Endometrium (tissue), 2 donors: ENCODE results near the gene RNF115.
"Not testable (repeated sequence)": the region's sequence is repeated elsewhere in the genome, so short reads cannot be mapped to it uniquely, and the experiment has no call there.

Experiments
- FAIRE-seq: peaks from 2 replicates; lab custom pipeline; 2012; peaks lifted over from hg19 to GRCh38; lab: Jason Lieb, UNC
- donor health status: control.
- donor health status: control.

The RNF115 gene

DNA sequence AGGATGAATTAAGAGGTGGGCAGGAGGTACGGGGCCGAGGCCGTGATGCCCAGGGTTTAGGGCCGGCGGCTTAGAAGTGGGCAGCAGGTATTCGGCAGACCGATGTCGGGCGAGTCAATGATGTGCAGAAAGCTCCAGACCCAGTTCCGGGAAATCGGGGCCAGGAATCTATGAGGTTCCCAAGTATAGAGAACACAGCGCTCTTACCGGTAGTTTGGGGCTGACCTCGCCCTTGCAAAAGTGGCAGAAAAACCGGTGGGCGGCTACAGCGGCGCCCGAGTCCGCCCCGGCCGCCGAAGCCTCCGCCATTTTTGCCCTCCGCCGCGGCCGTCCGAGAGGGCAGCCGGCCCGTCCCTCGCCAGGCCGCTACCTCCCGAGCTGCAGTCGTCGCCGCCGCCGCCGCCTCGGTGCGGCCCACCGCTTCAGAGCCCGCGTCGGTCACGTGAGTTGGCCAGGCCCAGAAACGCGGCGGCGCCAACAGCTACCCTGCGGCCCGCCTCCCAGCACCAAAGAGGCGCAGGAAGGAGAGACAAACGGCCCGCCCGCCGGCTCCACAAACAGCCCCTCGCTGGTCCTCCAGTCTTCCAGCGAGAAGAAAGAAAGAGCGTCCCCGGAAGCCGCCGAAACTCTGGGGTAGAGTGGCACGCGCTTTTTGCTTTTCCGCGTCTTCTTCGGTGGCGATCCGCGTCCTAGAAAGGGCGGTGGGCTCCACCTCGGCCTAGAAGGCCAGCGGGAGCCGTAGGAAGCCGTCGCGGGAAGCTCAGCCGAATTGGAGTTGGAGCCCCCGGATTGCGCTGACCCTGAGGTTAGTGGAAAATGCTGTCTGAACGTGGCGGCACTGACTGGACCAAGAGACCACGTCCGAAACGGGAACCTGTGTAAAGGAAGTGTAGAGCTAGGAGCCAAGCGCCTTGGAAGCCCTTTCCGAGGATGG lies at the start of gene RNF115, which contains the start of gene POLR3C:
Gene RNF115 (minus strand): TSS at position 531 of the 934 bp plus-strand sequence. CDS start 222 bp downstream, at position 309.
Gene POLR3C (plus strand): TSS at position 636 of the 934 bp plus-strand sequence. CDS start 1,577 bp downstream, outside the sequence.
- no peak for FAIRE-seq

DNA sequence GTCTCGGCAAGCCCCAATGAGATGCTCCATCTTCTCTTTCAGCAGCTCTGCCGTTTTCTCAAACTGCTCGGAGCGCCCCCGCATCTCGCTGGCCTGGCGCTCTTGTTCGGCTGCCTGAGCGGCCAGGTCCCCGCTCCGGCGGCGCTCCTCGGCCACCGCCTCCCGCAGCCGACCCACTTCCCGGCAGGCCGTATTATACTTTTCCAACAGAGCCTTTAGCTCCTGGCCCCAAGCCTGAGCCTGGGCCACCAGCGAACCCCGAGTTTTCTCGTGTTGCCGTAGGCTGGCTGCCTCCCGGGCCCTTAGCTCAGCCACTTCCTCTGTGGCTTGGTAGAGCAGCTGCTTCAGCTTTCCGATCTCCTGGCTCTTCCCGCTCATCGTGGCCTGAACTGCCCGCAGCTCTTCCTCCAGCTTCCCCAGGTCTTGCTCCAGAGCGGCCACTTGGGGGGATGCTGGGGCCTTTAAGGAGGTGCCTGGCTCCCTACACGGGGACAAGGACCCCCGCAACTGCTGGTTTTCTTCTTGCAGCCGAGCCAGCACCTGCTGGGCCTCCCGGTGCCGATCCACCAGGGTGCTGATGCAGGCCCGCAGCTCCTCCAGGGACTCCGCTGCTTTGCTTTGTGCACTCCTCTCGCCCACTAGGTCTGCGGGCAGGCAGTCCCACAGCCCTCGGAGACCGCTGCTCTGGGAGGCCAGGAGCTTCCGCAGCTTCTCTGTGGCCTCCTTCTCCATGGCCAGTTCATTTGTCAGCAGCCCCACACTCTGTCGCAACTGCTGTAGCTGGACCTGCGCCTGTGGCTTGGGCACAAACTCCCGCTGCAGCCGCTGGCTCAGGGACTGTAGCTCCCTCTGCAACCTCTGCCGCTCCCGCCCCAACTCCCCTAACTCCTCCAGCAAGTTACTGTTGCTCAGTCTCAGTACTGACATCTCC lies 48.4 kb upstream of the RNF115 start:
- FAIRE-seq, result no peak

DNA sequence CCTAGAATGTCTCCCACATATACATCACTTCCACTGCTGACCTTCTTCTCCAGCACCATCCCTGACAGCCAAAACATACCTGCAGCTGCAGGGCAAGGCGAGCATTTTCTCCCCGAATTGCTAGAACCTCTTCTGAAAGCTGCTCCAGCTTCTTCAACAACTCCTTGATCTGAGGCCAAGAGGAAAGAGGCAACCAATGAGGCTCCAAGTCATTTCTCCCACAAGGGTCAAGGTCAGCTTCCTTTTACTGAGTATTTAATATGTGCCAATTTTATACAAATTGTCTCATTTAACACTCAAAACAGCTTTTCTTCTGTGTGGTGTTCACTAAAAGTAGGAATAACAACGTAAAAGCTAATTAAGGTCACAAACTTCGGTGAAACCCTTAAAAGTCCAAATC lies 44.3 kb upstream of the RNF115 start:
- FAIRE-seq, result no peak

DNA sequence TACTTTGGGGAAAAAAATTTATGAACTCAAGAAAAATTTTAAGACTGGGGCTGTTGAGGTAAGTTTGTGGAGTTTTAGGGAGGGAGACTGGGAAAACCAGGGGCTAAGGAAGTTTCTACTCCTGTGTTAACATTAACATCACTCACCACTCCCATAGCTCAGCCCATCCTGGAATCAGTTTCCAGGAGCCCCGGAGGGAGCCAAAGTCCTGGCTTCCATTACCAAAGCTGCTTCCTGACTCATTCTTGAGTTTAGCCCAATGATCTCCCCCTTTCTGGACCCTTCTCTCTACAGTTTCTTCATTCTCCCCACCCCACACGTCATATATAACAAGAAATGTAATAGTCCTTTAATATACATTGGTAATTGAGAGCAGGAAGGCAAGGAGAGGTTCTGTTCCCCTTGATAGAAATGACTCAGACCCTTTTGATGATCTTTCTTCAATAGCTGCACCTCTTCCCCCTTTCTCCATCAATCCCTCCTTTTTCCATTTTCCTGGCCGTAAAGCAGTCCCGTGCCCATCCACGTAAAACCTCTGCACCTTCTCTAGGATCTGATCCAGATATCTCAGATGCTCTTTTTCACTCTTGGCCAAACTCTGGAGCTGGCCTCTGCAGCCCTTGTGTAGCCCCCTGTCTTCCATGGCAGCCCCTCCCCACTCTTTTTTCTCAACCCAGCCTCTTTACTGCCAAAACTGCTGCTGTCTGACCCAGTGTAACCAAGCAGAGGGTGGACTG lies 39.6 kb upstream of the RNF115 start:
- FAIRE-seq, result no peak

DNA sequence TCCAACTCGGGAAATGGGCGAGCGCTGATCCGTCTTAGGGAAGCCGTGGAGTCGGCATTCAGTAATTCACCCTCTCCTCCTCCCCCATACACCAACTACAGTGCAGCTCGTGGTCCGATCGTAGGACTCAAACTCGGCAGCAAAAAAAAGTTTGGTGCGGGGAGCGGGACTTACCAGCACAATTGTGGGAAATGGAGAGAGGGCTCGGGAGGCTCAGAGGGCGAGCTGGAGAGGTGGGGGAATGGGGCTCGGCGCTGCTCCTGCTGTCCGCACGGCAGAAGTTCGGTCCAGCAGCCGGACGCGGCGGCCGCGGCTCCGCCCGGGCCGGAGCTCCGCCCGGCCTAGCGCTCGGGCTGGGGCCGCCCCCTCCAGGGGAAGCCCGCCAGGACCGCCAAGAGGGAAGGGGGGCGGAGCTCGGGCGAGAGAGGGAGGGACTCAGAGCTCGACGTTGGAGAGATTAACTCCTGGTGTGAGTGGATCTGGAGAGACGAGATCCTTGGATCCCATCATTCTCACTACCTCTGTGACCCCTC lies 35.7 kb upstream of the RNF115 start:
- no peak for FAIRE-seq

DNA sequence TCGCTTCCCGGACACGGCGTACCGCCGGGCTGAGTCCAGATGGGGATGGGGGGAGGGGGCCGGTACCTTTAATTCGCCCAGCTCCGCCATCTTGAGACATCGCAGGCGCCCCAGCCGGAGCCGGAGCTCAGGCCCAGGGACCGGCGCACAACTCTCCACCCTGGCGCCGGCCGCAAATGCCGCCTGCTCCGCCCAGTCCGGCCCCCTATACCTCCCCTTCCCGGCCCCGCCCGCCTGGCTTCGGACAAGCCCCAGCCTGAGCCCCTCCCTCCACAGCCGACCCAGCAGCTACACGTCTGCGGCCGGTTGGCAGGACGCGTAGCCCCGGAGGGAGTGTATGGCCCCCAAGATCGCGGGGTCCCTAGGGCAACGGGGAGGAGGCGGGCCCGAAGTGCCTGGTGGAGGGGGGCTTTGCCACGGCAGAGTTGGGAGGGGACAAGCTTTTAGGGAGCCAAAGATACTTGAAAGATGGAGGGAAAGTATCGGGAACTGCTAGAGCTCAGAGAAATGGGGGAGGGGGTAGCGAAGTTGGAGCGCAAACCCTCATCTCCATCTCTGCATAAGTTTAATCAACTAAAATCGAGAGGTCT lies 35.1 kb upstream of the RNF115 start, which contains the start of gene PIAS3:
Gene PIAS3 (minus strand): TSS at position 181 of the 590 bp plus-strand sequence. CDS start 91 bp downstream, at position 90.
- no peak for FAIRE-seq

DNA sequence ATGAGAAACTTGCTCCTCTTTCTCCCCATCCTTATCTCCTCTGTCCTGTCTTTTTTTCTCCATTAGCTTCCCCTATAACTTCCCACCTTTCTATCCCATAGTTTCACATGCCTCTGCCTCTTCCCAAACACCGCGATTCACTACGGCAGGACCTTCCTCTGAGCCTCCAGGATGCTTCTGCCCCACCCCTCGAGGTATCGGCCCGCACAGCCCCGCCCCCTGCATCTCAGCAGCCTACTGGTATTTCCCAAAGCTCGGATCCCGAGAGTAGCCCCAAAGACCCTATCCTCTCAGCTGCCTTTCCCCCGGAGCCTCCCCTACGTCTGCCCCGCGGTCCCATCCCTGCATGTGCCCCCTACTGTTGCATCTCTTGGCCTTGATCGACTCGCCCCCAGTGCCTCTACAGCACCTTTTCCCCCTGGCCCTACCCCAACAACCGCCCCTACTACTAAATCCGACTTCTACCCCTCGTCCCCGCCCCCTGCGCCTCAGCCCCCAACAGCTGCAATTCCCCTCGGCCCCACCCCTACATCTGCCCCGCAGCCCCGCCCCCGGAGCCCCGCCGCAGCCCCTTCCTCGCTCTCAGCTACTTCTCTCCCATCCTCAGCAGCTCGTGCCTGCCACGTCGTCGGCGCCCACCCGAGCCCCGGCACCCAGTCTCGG lies 34.5 kb upstream of the RNF115 start:
- FAIRE-seq, result no peak

DNA sequence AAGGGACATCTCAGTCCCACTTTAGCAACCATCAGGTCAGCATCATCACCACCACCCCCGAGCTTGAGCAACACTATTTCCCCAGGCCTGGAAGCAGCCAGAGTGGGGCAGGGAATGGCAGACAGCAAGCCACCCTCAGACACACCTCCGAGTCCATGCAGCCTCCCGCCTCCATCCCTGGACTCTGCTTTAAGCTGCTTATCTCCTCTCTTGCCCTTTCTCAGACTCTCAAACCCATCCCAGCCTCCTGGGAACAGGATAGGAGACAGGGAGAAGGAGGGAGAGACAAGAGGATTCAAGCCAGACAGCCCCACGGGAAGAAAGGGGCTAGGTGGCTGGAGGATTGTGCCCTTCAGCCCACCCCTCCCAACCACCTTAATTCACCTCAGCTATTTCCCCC lies 33.3 kb upstream of the RNF115 start:
- no peak for FAIRE-seq

DNA sequence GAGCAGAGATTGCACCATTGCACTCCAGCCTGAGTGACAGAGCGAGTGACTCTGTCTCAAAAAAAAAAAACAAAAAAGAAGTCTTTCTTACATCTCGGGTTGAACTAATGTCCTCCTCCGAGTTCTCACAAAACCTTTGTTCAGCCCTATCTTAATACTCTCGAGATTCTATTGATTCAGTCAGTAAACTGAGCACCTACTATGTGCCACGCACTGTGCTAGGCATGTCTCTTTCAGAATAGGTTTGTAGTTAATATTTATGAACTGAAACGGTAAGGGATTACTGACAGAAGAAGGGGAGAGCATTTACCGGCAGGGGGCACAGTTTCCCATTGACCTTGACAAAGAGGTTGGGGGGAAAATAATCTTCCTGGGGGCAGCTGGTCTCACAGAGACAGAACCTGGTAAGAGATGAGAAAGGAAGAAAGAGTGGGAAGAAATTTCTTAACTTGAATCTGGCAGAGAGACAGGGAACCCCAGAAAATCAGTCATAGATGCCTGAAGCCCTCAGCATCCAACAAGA lies 31.6 kb upstream of the RNF115 start:
- FAIRE-seq, result no peak

DNA sequence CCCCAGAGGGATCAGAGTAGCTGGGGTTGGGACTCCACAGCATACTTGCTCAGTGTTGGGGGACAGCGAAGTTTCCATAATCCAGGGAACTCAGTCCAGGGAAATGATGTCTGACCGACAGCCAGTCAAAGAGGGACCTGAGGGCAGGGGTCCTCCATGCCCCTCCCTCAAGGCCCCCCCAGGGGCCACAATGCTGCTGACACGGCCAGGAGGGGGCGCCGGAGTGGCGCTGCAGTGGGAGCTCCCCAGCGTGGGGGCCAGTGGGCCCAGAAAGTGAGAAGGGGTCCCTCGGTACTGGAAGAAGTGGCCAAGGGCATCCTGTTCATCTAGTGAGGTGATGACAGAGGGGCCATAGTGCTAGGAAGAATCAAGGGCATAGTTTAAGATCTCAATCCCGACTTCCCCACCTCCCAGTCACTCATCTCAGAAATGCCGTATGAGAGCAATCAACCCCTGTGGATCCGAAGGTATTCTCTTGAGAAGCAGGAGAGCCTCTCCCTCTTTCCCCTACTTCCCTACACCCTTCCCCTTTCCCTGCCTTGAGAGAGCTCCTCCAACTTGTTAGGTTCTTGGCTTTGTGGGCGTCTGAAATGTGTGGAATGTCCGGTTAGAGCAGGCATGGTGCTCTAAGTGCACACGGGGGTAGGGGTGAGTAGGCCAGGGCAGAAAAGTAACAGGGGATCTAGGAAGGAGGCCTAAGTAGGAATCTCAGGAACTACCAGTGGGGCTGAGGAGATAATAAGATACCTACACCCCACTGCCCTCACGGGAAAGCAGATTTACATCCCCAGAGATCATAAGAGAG lies 25.7 kb upstream of the RNF115 start:
- FAIRE-seq, result no peak

DNA sequence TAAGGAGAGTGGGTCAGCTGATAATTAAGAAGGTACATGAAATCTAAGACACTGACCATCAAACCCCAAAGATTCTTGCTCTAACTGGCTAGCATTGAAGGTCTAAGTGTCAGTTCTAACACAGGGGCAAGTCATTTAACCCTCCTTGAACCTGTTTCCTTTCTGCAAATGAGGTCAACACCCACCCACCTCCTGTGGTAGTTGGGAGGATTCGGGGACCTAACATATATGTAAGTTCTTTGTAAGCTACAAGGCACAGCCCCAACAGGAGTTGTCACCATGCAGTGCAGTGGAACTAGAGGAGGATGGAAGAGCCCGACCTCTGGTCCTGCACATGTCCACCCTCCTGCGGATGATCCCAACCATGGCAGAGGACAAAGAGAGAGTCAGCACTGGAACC lies 23.9 kb upstream of the RNF115 start:
- no peak for FAIRE-seq

DNA sequence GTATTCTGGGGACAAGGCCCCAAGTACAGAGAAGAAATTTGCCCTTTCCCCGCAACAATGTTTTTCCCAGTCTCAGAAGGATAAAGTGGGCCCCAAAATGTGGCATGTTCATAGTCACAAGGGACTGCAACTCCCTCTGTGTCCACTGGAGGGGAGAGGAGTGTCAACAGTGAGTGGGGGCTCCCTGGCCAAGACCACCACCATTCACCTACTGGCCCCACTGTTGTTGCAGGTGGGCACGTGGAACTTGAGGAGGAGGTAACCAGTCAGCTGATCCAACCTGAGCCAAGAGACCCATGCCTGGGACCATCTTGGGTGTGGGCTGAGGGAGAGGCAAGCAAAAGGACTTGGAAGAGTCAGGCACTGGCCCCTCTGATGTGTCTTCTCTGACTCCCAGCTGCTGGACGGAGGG lies 22.3 kb upstream of the RNF115 start:
- FAIRE-seq, result no peak

DNA sequence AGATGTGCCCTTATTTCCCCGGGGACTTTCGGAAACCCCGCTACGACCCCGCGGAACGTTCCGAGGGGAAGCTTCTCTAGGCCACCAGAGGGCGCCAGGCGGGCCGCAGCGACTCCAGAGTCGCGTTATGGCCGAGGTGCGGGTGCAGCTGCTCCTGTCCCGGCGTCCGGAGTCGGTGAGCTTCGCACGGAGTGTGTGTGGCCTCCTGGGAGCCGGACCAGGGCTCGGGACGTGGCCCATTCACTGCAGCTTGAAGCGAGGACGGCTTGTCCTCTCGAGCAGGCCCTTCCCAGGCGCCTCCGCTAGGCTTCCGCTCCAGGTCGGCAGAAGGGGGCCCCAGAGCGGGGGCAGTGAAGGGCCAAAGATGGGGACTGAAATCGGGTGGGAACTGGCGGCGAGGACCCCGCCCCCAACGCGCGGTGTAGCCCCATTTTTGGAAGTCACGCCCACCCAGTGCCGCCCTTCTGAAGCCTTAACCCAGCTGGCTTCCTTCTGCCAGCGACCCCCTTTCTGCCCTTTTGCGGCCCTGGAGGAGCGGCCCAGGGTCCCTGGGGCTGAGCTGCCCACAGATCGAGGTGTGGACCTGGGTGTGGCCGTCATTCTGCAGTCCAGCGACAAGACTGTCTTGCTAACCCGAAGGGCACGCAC lies 21.7 kb upstream of the RNF115 start, which contains the start of gene NUDT17:
Gene NUDT17 (plus strand): TSS at position 117 of the 648 bp plus-strand sequence. CDS start 11 bp downstream, at position 128.
- FAIRE-seq, result no peak

DNA sequence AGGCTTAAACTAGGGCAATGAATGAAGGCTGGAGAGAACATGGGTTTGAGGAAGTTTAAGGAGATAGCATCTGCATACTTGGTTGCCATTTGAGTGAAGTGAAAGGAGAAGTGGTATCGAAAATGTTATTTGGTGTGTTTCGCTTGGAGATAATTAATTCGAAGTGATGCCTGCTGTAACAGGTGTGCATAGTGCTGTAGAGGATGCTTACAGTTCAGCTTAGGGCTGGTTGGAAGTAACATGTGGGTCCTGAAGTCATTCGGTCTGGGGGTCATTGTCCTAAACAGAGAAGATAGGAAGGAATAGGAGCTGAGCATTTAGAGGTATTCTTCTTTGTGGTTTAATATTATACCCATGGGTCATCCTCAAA lies 21.2 kb upstream of the RNF115 start:
- FAIRE-seq, result no peak

DNA sequence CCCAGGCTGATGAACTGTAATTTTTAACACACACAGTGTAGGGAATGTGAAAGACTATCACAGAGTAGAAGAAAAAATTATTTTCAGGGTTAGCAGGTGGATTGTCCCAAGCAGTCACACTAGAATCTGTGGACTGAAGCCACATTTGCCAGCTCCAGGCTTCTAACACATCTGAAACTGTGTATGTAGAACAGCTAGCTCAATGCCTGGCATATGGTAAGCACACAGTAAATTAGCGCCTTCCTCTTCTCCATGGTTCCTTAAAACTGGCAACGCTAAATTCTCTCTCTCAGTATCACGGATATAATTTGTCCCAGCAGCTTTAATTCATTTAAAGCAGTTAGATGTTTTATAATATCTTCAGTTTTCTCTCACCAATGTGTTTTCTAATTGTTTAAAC lies 19.1 kb upstream of the RNF115 start:
- no peak for FAIRE-seq

DNA sequence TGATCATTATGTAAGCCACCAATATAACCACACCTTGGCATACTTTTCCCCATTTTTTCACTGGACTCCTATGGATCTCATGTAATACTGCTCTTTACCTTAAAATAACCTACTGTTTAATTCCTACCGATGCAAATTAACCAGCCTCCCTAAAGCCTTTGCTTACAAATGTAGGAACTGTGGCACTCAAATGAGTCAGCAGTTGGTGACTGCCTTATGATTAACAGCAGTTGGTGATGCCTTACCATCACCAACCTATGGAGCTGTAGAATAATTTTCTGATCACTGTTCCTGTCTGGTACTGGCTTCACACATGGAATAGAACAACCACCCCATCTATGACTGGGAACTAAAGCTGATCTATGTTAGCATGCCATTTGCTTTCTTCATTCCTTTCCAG lies 13.8 kb upstream of the RNF115 start:
- no peak for FAIRE-seq

DNA sequence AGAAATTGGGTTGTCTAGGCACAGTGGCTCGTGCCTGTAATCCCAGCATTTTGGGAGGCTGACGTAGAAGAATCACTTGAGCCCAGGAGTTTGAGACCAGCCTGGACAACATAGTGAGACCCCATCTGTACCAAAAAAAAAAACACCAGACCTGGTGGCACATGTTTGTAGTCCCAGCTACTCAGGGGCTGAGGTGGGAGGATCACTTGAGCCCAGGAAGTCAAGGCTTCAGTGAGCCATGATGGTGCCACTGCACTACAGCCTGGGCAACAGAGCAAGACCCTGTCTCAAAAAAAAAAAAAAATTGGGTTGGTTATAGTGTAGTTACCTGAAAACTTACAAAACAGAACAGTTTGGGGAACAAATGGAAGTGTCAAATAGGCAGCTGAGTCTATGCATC lies 6.9 kb upstream of the RNF115 start:
- FAIRE-seq, result not testable (repeated sequence)

DNA sequence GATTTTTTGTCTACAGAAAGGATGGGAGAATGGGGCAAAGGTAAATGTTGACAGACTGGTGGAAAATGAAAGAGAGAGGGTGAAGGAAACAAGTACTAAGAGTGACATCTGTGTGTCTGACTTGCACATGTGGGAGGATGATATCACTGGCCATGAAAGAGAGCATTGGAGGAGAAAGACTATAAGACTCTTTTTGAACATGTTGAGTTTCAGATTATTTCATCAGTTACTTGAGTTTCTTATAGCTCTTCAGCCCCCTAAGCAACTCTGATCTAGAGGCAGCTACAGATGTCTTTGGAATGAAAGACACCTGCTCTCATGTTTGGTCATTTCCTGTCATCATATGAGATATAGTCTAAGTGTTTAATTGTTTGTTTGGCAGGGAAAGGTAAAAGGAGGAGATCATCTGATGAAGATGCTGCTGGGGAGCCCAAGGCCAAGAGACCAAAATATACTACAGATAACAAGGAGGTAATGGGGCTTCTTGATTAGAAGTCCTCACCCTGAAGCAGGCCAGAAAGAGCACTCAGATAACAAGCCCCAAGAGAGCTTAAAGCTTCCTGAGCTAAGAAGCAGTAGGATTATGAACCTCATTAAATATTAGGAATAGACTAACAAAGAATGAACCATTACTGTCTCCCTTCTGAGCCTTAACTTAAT lies 4.6 kb upstream of the RNF115 start:
- FAIRE-seq, result no peak
